ENCODE measurements around the gene PIGH. TPM values are rescaled to one million over a fixed set of nuclear protein-coding genes. Genes with fewer than 3 reads are reported as not detected.
"Not testable (repeated sequence)": the region's sequence is repeated elsewhere in the genome, so short reads cannot be mapped to it uniquely, and the experiment has no call there.

PIGH gene
- total RNA-seq, 2 donors from 2014 or later: 32.7 to 34.5 TPM

- Histone ChIP-seq H3K27me3 (replicated peaks; ENCODE audit: insufficient read depth) (no peaks in the 10 kb centered on the region), H3K27ac (no peak overlapping the region), H3K9me3 (no peaks in the 10 kb centered on the region), H3K4me3 (no peak overlapping the region), H3K4me1 (ENCODE audit: control insufficient read depth in 1 of 2, low read depth in 2 of 2) (peaks cover 0 to 12% of the 10 kb centered on the region in 2 donors), H3K36me3 (peaks cover 18% of the 10 kb centered on the region)
- ATAC-seq (ENCODE audit: insufficient number of reproducible peaks, low FRiP score, low read depth): no peak
- no peak for TF ChIP-seq CTCF (IDR thresholded peaks at IDR 0.05)
- no peak for DNase-seq (ENCODE audit: low spot score)
These were observed 4.7 kb downstream of the PIGH start for GRCh38 chr14:67595392-67595791.

GRCh38 chr14:67593650-67594049, 6.4 kb downstream of the PIGH start:
- peaks cover 29% of the 10 kb centered on the region for H3K36me3 ChIP-seq
- not testable (repeated sequence) for H3K27ac ChIP-seq; H3K27me3 ChIP-seq (replicated peaks; ENCODE audit: insufficient read depth); H3K4me1 ChIP-seq (ENCODE audit: control insufficient read depth in 1 of 2, low read depth in 2 of 2); ATAC-seq (ENCODE audit: insufficient number of reproducible peaks, low FRiP score, low read depth); DNase-seq (ENCODE audit: low spot score); H3K9me3 ChIP-seq; H3K4me3 ChIP-seq

- H3K36me3 ChIP-seq: peaks cover 29% of the 10 kb centered on the region
These were observed 10.8 kb downstream of the PIGH start for GRCh38 chr14:67589204-67589770.

GRCh38 chr14:67586369-67586768, 13.7 kb downstream of the PIGH start:
- DNase-seq (ENCODE audit: low spot score) (no peak), ATAC-seq (ENCODE audit: insufficient number of reproducible peaks, low FRiP score, low read depth) (no peak)
- no peak for TF ChIP-seq CTCF (IDR thresholded peaks at IDR 0.05)
- Histone ChIP-seq H3K9me3 (no peaks in the 10 kb centered on the region), H3K4me3 (no peak overlapping the region), H3K27me3 (replicated peaks; ENCODE audit: insufficient read depth) (no peaks in the 10 kb centered on the region), H3K27ac (no peak overlapping the region), H3K36me3 (peaks cover 16% of the 10 kb centered on the region), H3K4me1 (ENCODE audit: control insufficient read depth in 1 of 2, low read depth in 2 of 2) (no peaks in the 10 kb centered on the region)

More at GRCh38 chr14:67589204-67589770, 10.8 kb downstream of the PIGH start:
- no peak overlapping the region for H3K4me3 ChIP-seq
- no peaks in the 10 kb centered on the region for H3K9me3 ChIP-seq
- ATAC-seq (ENCODE audit: insufficient number of reproducible peaks, low FRiP score, low read depth): no peak
- H3K4me1 ChIP-seq (ENCODE audit: control insufficient read depth in 1 of 2, low read depth in 2 of 2): no peaks in the 10 kb centered on the region
- H3K27ac ChIP-seq: no peak overlapping the region
- no peaks in the 10 kb centered on the region for H3K27me3 ChIP-seq (replicated peaks; ENCODE audit: insufficient read depth)
- DNase-seq (ENCODE audit: low spot score): no peak
- no peak for TF ChIP-seq CTCF (IDR thresholded peaks at IDR 0.05)

GRCh38 chr14:67584978-67585377, 15.1 kb downstream of the PIGH start:
- ATAC-seq (ENCODE audit: insufficient number of reproducible peaks, low FRiP score, low read depth): no peak
- Histone ChIP-seq H3K27ac (no peak overlapping the region), H3K9me3 (no peaks in the 10 kb centered on the region), H3K4me3 (no peak overlapping the region), H3K27me3 (replicated peaks; ENCODE audit: insufficient read depth) (no peaks in the 10 kb centered on the region), H3K36me3 (peaks cover 15% of the 10 kb centered on the region), H3K4me1 (ENCODE audit: control insufficient read depth in 1 of 2, low read depth in 2 of 2) (no peaks in the 10 kb centered on the region)
- DNase-seq (ENCODE audit: low spot score): no peak
- TF ChIP-seq CTCF (IDR thresholded peaks at IDR 0.05): no peak
